HG02885 (cell line): ENCODE data around the gene EXOC4.

ENCODE experiments used
- ATAC-seq: cut with Tn5 transposase; IDR thresholded peaks from one replicate; pipeline ENCODE4 v1.9.1; 2021; ENCODE audit warnings: mild to moderate bottlenecking; ENCODE audit not compliant: unreplicated experiment, poor library complexity

Gene EXOC4

DNA sequence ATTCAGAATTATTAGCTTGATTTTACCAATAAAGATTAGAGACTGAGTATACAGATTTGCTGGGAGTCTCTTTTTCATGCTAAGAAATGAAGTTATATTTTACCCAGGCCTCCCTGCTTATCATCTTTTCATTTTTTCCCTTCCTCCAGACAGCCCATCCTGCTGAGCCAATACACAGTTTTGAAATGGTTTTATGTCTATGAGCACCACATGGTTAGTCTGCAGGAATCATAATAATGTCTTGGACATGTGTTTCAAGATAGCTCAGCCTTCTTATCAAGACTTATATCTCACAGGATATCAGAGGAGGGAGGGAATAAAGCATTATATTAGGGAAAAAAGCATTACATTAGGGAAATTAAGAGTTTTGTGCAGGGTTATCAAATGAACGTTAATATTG lies 157.1 kb downstream of the EXOC4 start:
- ATAC-seq: no peak

DNA sequence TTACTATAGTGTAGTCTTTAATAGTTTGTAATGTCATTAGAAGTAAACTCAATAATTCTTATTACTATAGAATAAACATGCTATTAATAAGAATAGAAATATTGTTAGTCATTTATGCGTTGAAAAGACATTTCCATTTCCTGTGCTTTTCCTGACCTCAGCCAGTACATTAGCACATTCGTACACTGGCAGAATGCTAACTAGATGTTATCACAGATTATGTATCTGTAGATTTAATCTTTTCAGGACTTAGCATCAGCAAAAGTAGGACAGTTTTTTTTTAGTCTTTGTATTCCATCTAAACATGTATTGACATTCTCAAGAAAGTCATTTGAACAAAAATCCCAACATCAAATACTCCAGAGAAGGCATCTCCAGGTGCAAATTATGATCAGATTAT lies 158.5 kb downstream of the EXOC4 start:
- no peak for ATAC-seq

DNA sequence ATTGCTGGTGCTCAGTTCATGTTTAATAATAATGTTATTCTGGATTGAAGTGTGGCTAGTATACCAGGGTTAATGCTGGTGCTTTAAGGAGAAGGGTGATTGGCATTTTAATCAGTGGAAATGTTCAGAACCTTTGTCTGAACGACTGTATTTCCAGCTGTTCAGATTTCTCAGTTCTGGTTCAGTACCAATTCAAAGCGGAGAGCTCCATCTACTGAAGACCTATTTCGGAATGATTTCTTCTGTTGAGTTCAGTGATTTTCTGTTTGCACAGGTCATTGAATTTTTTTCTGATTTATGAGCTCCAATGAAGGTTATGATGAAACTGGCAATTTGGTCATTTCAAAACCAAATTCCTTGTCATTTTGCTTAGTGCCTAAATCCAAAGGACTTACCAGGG lies 160.1 kb downstream of the EXOC4 start:
- no peak for ATAC-seq

DNA sequence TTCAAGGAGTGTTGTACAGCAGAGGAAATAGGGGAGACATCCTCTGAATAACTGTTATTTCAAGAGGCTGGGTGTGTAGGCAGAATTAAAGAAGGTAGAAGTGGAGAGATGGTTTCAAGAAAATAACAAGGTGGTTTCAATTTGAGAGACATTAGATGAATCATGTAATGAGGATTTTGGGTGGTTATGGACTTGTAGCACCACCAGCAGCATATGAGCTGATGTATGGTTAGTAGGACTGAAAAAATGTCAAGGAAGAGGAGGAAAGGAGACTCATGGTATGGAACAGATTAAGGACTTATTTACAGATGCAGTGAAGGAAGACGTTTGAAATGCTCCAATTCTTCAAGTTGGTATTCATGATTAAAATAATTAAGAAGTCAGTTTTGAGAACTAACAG lies 166.2 kb downstream of the EXOC4 start:
- ATAC-seq: no peak

GRCh38 chr7:133423618-133424017 lies 170.7 kb downstream of the EXOC4 start:
- no peak for ATAC-seq

GRCh38 chr7:133428326-133428725 lies 175.4 kb downstream of the EXOC4 start:
- ATAC-seq: no peak

GRCh38 chr7:133428876-133429275 lies 176.0 kb downstream of the EXOC4 start:
- no peak for ATAC-seq

GRCh38 chr7:133429371-133429770 lies 176.5 kb downstream of the EXOC4 start:
- no peak for ATAC-seq

DNA sequence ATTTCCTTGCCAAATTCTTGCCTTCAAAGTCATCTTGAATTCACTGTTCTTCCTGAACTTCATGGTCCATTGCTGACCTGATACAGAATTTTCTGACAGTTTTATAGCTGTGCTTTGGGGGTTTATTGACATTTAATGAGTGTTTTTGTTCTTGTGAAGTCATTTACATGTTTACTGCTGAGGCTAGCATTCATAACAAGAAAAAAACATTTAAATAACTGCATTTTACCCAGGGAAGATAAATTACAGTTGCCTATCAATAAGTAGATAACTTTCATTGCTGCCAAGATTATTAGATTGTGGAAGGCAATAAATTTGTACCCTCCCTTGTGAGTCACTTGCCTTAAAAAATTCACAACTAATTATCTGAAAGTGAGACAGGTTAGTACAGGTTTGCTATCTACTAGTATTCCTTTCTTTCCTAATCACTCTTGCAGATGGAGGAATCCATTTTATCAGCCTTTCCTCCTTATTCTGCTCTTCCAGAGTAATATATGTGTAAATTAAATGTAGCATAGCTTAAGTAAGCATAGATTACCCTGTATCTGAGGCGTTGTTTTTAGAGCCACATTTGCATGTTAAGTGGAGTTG lies 178.4 kb downstream of the EXOC4 start:
- no peak for ATAC-seq

GRCh38 chr7:133433165-133433812 lies 180.4 kb downstream of the EXOC4 start:
- ATAC-seq: no peak

DNA sequence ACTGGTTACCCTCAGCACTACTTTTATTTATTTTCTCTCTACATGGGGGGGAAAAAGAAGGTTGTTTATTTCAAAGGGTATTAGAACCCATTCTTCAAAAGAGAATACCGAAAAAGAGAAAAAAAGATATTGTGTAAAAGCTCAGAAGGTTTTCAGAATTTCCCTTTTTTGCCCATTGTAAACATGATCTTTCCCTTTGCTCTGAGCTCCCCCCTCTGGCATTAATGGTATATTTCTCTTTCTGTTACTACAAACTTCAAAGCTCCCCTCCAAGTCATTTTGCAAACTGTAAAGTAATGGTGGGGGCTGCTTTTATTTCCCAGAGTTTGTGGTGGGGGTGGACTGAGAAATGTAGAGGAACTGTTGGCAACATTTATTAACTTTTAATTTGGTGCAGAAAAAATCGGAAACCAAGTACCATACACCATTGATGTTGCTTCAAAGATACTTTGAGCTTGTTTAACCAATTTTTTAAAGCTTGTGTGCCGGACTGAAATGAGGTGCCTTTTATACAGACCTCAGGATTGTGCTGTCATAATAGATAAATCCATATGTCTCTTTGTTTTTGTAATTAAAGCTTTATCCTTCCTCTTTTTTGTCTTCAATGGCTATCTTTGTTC lies 181.5 kb downstream of the EXOC4 start:
- ATAC-seq: no peak

- ATAC-seq: no peak
These were observed 183.1 kb downstream of the EXOC4 start for GRCh38 chr7:133436014-133436428.

DNA sequence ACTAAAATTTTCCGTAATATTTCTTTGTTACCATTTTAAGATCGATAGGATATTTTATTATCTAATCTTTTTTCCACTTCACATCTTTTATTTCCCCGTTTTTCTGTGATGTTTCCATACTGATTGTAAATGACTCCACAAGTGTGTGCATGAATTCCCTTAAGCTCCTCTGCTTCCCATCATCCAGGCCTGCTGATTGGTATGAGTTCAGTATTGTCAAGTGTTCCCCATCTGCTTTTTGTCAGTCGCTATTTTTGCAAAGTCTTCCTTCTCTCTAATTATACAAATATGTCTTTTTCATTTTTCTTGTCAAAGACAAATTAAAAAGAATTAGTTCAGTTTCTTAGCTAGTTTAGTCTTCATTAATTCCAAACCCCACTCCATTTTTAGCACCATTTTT lies 184.7 kb downstream of the EXOC4 start:
- ATAC-seq: no peak

GRCh38 chr7:133442818-133443217 lies 189.9 kb downstream of the EXOC4 start:
- ATAC-seq: no peak

- ATAC-seq: no peak
These were observed 192.7 kb downstream of the EXOC4 start for GRCh38 chr7:133445617-133446016.

GRCh38 chr7:133448012-133448411 lies 195.1 kb downstream of the EXOC4 start:
- ATAC-seq: no peak

GRCh38 chr7:133452577-133452976 lies 199.7 kb downstream of the EXOC4 start:
- ATAC-seq: no peak

DNA sequence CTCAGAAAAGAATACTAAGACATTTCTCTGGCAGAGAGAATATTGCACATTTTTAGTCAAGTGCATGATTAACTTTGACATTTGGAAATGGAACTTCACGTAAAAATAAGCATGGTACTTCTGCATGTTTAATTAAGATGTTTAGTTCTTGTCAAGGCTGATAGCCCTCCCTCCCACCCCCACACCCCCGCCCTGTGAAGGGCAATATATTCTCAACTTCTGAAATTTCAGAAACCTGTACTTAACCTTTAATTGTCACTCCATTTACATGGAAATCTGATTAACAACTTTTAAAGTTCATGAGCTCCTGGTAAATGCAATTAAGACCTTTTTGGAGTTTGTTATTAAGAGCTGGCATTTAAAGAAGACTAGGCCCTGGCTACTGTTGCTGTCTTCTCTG lies 205.8 kb downstream of the EXOC4 start:
- no peak for ATAC-seq

- no peak for ATAC-seq
These were observed 208.5 kb downstream of the EXOC4 start for GRCh38 chr7:133461421-133461820.

GRCh38 chr7:133475655-133476054 lies 222.8 kb downstream of the EXOC4 start:
- no peak for ATAC-seq

GRCh38 chr7:133477791-133478190 lies 224.9 kb downstream of the EXOC4 start:
- ATAC-seq: no peak

GRCh38 chr7:133478591-133479135 lies 225.8 kb downstream of the EXOC4 start:
- ATAC-seq: no peak
